GM23338 (cell line): ENCODE measurements around the gene CD59. TPM values are rescaled to one million over a fixed set of nuclear protein-coding genes. Genes with fewer than 3 reads are reported as not detected.

ENCODE experiments used
- ATAC-seq: fragments of 200-7000 bp; cut with Tn5 transposase; 3 replicates; pipeline ENCODE4 v1.9.1; 2020
- DNase-seq: peaks from one replicate; pipeline ENCODE4 v3.0.0-alpha.2; 2015; ENCODE audit warnings: low spot score
- H2AFZ ChIP-seq: fragments of 200-600 bp; sonication (generic); 2 replicates; pipeline ENCODE4 v1.8.0; 2016; ENCODE audit warnings: antibody characterized with exemption, mild to moderate bottlenecking, moderate library complexity
- H3F3A ChIP-seq: fragments of 200-600 bp; sonication (generic); replicated peaks from 2 replicates; pipeline ENCODE4 v1.8.0; 2017; ENCODE audit warnings: antibody characterized with exemption, mixed run types, low read depth
- H3K27ac ChIP-seq: fragments of 200-600 bp; sonication (generic); 2 replicates; pipeline ENCODE4 v1.6.1; 2016; ENCODE audit warnings: low read depth
- H3K27me3 ChIP-seq: fragments of 200-600 bp; sonication (generic); 2 replicates; pipeline ENCODE4 v1.8.0; 2016; ENCODE audit warnings: mild to moderate bottlenecking, mixed run types, moderate library complexity; ENCODE audit not compliant: insufficient read depth
- H3K36me3 ChIP-seq: fragments of 200-600 bp; sonication (generic); 2 replicates; pipeline ENCODE4 v1.8.0; 2016; ENCODE audit warnings: mild to moderate bottlenecking; ENCODE audit not compliant: insufficient read depth
- H3K4me1 ChIP-seq: fragments of 200-600 bp; sonication (generic); 2 replicates; pipeline ENCODE4 v1.8.0; 2016; ENCODE audit warnings: mild to moderate bottlenecking, moderate library complexity; ENCODE audit not compliant: insufficient read depth
- H3K4me2 ChIP-seq: fragments of 200-600 bp; sonication (generic); 2 replicates; pipeline ENCODE4 v1.7.1; 2017; ENCODE audit warnings: mixed run types
- H3K4me3 ChIP-seq: fragments of 200-600 bp; sonication (generic); 2 replicates; pipeline ENCODE4 v1.6.1; 2016; ENCODE audit warnings: mixed run types
- H3K79me2 ChIP-seq: fragments of 200-600 bp; sonication (generic); replicated peaks from 2 replicates; pipeline ENCODE4 v1.8.0; 2017; ENCODE audit warnings: mild to moderate bottlenecking; ENCODE audit not compliant: insufficient read depth
- H3K9me2 ChIP-seq: fragments of 200-600 bp; sonication (generic); 2 replicates; pipeline ENCODE4 v1.8.0; 2017; ENCODE audit not compliant: insufficient read depth
- H4K20me1 ChIP-seq: fragments of 200-600 bp; sonication (generic); replicated peaks from 2 replicates; pipeline ENCODE4 v1.8.0; 2017; ENCODE audit warnings: mild to moderate bottlenecking; ENCODE audit not compliant: insufficient read depth
- H3K27ac Mint-ChIP-seq: 2 replicates; pipeline ENCODE4 v1.8.0; 2020; ENCODE audit warnings: inconsistent platforms, mild to moderate bottlenecking, moderate library complexity, mixed read lengths
- H3K27me3 Mint-ChIP-seq: 3 replicates; pipeline ENCODE4 v1.8.0; 2022; ENCODE audit warnings: low read depth, mild to moderate bottlenecking, moderate library complexity, mixed read lengths, inconsistent platforms; ENCODE audit not compliant: insufficient read depth, poor library complexity
- H3K36me3 Mint-ChIP-seq: 3 replicates; pipeline ENCODE4 v1.8.0; 2021; ENCODE audit warnings: low read depth, mild to moderate bottlenecking, inconsistent platforms, moderate library complexity, mixed read lengths
- H3K4me1 Mint-ChIP-seq: 3 replicates; pipeline ENCODE4 v1.8.0; 2020; ENCODE audit warnings: mild to moderate bottlenecking, inconsistent platforms, mixed read lengths
- H3K4me3 Mint-ChIP-seq: 3 replicates; pipeline ENCODE4 v1.8.0; 2021; ENCODE audit warnings: moderate library complexity, mild to moderate bottlenecking, inconsistent platforms, mixed read lengths
- H3K9me3 Mint-ChIP-seq: 3 replicates; pipeline ENCODE4 v1.8.0; 2020; ENCODE audit warnings: moderate library complexity, mild to moderate bottlenecking, inconsistent platforms, mixed read lengths
- NANOG ChIP-seq: IDR thresholded peaks from 2 replicates; pipeline ENCODE4 v1.6.1; 2016; ENCODE audit warnings: antibody characterized with exemption, borderline replicate concordance
- POLR2AphosphoS5 ChIP-seq: IDR thresholded peaks from 2 replicates; pipeline ENCODE4 v1.6.1; 2016; ENCODE audit warnings: antibody characterized with exemption, low read depth
- STAT1 ChIP-seq: IDR thresholded peaks from one replicate; pipeline ENCODE4 v1.6.1; 2016; ENCODE audit warnings: antibody characterized with exemption; ENCODE audit not compliant: unreplicated experiment
- polyA plus RNA-seq: library from polyadenylated mRNA; unstranded; fragments of >200 nt; fragmentation: Nextera tagmentation; extraction: Ambion mirVana; gene quantifications from 2 replicates; pipeline ENCODE4 v1.2.1, GENCODE V29; 2016
- total RNA-seq: library from RNA; depleted of rRNA; stranded (reverse); fragments of >200 nt; shearing (Covaris generic); gene quantifications from 2 replicates; pipeline ENCODE4 v1.2.3, GENCODE V29; 2014
- TF ChIP-seq, protein P1 (sequence below), 2 experiments: fragments of 200-600 bp in 1 of 2; sonication (generic) in 1 of 2; conservative IDR thresholded peaks; 2 replicates each; pipeline versions ENCODE4 v1.5.1 to v1.6.1; 2016 to 2017; ENCODE audit warnings: antibody characterized with exemption in 2 of 2, low read depth in 2 of 2, mild to moderate bottlenecking in 2 of 2, moderate library complexity in 1 of 2
- TF ChIP-seq, protein P2 (sequence below): fragments of 250-450 bp; sonication (Bioruptor Pico); IDR thresholded peaks from 2 replicates; pipeline ENCODE4 v1.5.0; 2020; ENCODE audit warnings: mild to moderate bottlenecking, moderate library complexity

The CD59 gene
- total and polyA plus RNA-seq, 2 experiments from 2014 or later = 41.5 to 86.6 TPM

DNA sequence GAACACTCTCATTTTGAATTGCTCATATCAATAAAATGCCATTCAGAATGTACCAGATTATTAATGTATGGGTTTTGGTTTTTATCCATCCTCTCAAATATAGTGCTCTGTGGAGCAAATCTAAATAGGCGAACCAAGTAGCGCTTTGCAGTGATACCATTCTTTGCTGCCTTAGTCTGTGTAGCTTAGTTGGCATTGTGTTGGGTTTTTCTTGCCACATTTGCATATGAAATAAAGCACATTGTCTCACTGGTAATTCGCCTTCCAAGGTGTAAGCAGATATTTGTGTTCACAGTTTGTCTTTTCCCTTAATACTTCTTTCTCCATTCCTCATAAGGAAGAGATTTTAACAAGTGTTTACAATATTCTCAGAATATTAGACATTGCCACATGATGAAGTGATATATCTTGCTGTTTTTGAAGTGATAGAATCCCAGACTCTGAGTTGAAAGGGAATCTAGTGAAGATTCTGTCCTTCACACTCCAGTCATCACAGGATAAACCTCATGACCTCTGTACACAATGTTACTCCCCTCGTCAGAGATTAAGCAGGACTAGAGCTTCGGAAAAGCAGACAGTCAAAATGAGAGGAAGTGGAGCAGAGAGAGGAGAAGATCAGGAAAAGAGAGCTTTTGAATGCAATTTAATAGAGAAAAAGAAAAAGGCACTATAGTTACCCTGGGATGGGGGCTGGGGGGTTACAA lies 52.1 kb downstream of the CD59 start:
- H3K36me3 ChIP-seq = no peaks in the 10 kb centered on the region
- H3K4me3 Mint-ChIP-seq = no peak overlapping the region
- no peak overlapping the region for H3K4me3 ChIP-seq
- no peaks in the 10 kb centered on the region for H3K9me3 Mint-ChIP-seq
- DNase-seq (no peak), ATAC-seq (peak; percentile 64)
- peaks cover 17% of the 10 kb centered on the region for H3K4me1 ChIP-seq
- peak overlapping the region; percentile 30 for H2AFZ ChIP-seq
- H3K27ac Mint-ChIP-seq = no peak overlapping the region
- H3K79me2 ChIP-seq = no peaks in the 10 kb centered on the region
- TF ChIP-seq NANOG = no peak
- peak overlapping the region; percentile 27 for H3K4me2 ChIP-seq
- no peaks in the 10 kb centered on the region for H4K20me1 ChIP-seq
- no peak overlapping the region for H3K27ac ChIP-seq
- no peaks in the 10 kb centered on the region for H3K36me3 Mint-ChIP-seq
- no peaks in the 10 kb centered on the region; the same call in 1 of the 2 replicates for H3K9me2 ChIP-seq
- H3K27me3 ChIP-seq = no peaks in the 10 kb centered on the region
- H3F3A ChIP-seq = no peaks in the 10 kb centered on the region
- peaks cover 19% of the 10 kb centered on the region for H3K4me1 Mint-ChIP-seq
- H3K27me3 Mint-ChIP-seq = peaks cover 8% of the 10 kb centered on the region

DNA sequence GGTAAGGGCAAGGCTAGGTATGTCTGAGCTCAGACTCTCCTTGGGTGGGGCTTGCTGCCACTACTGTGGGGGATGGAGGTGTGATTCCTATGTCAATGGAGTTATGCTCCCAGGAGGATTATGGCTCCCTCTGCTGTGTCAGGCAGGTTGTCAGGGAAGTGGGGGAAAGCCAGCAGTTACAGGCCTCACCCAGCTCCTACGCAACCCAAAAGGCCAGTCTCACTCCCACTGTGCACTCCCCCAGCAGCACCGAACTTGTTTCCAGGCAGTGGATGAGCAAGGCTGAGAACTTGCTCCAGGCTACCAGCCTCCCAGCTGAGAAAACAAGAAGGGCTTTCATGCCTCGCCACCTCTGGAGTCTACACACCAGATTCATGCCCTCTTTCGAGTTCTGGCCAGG lies 53.8 kb downstream of the CD59 start:
- Histone ChIP-seq H3K79me2 (no peaks in the 10 kb centered on the region), H3K4me1 (peaks cover 17% of the 10 kb centered on the region), H3K4me2 (no peak overlapping the region), H3F3A (no peaks in the 10 kb centered on the region), H3K27ac (no peak overlapping the region), H3K4me3 (no peak overlapping the region), H3K9me2 (no peaks in the 10 kb centered on the region; the same call in 1 of the 2 replicates), H4K20me1 (no peaks in the 10 kb centered on the region), H2AFZ (peak overlapping the region; percentile 56), H3K36me3 (no peaks in the 10 kb centered on the region), H3K27me3 (no peaks in the 10 kb centered on the region)
- Mint-ChIP-seq H3K4me3 (no peak overlapping the region), H3K27ac (no peak overlapping the region), H3K27me3 (peaks cover 8% of the 10 kb centered on the region), H3K36me3 (no peaks in the 10 kb centered on the region), H3K4me1 (peaks cover 19% of the 10 kb centered on the region), H3K9me3 (peaks cover 6% of the 10 kb centered on the region; the same call in 2 of the 3 replicates)
- peak; percentile 38 for DNase-seq
- peak; percentile 81 for ATAC-seq
- TF ChIP-seq STAT1 = no peak
- TF ChIP-seq, protein P1, sequence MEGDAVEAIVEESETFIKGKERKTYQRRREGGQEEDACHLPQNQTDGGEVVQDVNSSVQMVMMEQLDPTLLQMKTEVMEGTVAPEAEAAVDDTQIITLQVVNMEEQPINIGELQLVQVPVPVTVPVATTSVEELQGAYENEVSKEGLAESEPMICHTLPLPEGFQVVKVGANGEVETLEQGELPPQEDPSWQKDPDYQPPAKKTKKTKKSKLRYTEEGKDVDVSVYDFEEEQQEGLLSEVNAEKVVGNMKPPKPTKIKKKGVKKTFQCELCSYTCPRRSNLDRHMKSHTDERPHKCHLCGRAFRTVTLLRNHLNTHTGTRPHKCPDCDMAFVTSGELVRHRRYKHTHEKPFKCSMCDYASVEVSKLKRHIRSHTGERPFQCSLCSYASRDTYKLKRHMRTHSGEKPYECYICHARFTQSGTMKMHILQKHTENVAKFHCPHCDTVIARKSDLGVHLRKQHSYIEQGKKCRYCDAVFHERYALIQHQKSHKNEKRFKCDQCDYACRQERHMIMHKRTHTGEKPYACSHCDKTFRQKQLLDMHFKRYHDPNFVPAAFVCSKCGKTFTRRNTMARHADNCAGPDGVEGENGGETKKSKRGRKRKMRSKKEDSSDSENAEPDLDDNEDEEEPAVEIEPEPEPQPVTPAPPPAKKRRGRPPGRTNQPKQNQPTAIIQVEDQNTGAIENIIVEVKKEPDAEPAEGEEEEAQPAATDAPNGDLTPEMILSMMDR (conservative IDR thresholded peaks at IDR 0.05; ENCODE audit: low read depth in 2 of 2) = peak; percentile 29 to 77

DNA sequence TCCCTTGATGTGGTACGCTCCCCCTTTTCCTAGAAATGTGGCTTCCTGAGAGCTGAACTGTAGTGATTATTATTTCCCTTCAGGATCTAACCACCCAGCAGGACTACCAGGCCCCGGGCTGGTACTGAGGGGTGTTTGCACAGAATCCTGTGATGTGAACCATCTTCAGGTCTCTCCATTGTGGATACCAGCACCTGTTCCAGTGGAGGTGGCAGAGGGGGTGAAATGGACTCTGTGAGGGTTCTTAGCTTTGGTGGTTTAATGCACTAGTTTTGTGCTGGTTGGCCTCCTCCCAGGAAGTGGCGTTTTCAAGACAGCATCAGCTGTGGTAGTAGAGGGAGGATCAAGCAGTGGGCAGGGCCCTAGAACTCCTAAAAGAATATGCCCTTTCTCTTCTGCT lies 54.2 kb downstream of the CD59 start:
- H2AFZ ChIP-seq = peak overlapping the region; percentile 56; the same call in 1 of the 2 replicates
- no peaks in the 10 kb centered on the region for H3K36me3 Mint-ChIP-seq
- TF ChIP-seq, protein P2, sequence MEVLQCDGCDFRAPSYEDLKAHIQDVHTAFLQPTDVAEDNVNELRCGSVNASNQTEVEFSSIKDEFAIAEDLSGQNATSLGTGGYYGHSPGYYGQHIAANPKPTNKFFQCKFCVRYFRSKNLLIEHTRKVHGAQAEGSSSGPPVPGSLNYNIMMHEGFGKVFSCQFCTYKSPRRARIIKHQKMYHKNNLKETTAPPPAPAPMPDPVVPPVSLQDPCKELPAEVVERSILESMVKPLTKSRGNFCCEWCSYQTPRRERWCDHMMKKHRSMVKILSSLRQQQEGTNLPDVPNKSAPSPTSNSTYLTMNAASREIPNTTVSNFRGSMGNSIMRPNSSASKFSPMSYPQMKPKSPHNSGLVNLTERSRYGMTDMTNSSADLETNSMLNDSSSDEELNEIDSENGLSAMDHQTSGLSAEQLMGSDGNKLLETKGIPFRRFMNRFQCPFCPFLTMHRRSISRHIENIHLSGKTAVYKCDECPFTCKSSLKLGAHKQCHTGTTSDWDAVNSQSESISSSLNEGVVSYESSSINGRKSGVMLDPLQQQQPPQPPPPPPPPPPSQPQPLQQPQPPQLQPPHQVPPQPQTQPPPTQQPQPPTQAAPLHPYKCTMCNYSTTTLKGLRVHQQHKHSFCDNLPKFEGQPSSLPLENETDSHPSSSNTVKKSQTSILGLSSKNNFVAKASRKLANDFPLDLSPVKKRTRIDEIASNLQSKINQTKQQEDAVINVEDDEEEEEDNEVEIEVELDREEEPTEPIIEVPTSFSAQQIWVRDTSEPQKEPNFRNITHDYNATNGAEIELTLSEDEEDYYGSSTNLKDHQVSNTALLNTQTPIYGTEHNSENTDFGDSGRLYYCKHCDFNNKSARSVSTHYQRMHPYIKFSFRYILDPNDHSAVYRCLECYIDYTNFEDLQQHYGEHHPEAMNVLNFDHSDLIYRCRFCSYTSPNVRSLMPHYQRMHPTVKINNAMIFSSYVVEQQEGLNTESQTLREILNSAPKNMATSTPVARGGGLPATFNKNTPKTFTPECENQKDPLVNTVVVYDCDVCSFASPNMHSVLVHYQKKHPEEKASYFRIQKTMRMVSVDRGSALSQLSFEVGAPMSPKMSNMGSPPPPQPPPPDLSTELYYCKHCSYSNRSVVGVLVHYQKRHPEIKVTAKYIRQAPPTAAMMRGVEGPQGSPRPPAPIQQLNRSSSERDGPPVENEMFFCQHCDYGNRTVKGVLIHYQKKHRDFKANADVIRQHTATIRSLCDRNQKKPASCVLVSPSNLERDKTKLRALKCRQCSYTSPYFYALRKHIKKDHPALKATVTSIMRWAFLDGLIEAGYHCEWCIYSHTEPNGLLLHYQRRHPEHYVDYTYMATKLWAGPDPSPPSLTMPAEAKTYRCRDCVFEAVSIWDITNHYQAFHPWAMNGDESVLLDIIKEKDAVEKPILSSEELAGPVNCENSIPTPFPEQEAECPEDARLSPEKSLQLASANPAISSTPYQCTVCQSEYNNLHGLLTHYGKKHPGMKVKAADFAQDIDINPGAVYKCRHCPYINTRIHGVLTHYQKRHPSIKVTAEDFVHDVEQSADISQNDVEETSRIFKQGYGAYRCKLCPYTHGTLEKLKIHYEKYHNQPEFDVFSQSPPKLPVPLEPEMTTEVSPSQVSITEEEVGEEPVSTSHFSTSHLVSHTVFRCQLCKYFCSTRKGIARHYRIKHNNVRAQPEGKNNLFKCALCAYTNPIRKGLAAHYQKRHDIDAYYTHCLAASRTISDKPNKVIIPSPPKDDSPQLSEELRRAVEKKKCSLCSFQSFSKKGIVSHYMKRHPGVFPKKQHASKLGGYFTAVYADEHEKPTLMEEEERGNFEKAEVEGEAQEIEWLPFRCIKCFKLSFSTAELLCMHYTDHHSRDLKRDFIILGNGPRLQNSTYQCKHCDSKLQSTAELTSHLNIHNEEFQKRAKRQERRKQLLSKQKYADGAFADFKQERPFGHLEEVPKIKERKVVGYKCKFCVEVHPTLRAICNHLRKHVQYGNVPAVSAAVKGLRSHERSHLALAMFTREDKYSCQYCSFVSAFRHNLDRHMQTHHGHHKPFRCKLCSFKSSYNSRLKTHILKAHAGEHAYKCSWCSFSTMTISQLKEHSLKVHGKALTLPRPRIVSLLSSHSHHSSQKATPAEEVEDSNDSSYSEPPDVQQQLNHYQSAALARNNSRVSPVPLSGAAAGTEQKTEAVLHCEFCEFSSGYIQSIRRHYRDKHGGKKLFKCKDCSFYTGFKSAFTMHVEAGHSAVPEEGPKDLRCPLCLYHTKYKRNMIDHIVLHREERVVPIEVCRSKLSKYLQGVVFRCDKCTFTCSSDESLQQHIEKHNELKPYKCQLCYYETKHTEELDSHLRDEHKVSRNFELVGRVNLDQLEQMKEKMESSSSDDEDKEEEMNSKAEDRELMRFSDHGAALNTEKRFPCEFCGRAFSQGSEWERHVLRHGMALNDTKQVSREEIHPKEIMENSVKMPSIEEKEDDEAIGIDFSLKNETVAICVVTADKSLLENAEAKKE (CRISPR knock-in tag) = no peak
- TF ChIP-seq STAT1 (no peak), POLR2AphosphoS5 (no peak)
- TF ChIP-seq, protein P1 (conservative IDR thresholded peaks at IDR 0.05; ENCODE audit: low read depth in 2 of 2) = no peak

More for the DNA sequence above, 54.2 kb downstream of the CD59 start:
- no peaks in the 10 kb centered on the region for H4K20me1 ChIP-seq
- peaks cover 17% of the 10 kb centered on the region for H3K4me1 ChIP-seq
- ATAC-seq = no peak
- no peak overlapping the region for H3K4me3 Mint-ChIP-seq
- H3K27ac ChIP-seq = no peak overlapping the region
- no peak overlapping the region for H3K4me3 ChIP-seq
- H3K27ac Mint-ChIP-seq = no peak overlapping the region
- H3K36me3 ChIP-seq = no peaks in the 10 kb centered on the region
- no peaks in the 10 kb centered on the region for H3K27me3 ChIP-seq
- peaks cover under 1% of the 10 kb centered on the region for H3K9me2 ChIP-seq
- peaks cover 19% of the 10 kb centered on the region for H3K4me1 Mint-ChIP-seq
- DNase-seq = no peak
- peaks cover 10% of the 10 kb centered on the region; the same call in 2 of the 3 replicates for H3K9me3 Mint-ChIP-seq
- H3K27me3 Mint-ChIP-seq = peaks cover 8% of the 10 kb centered on the region
- H3F3A ChIP-seq = no peaks in the 10 kb centered on the region
- H3K4me2 ChIP-seq = no peak overlapping the region
- H3K79me2 ChIP-seq = no peaks in the 10 kb centered on the region
